T-helper 1 cell treated with Interleukin-12 subunit alpha and Interleukin-12 subunit beta and Interleukin-4 antibody, amounts not matched to agents 30 μg/mL and 1 μg/mL, for 36 hours (primary cell): ENCODE measurements around the gene SLC35E4.
A peak's percentile ranks its signal among the peaks of the same experiment; 100 is the strongest.
"Not testable (repeated sequence)": the region's sequence is repeated elsewhere in the genome, so short reads cannot be mapped to it uniquely, and the experiment has no call there.

Source experiments
- H3K27ac Mint-ChIP-seq: one replicate; pipeline ENCODE4 v1.8.0; 2021; ENCODE audit warnings: mild to moderate bottlenecking, mixed read lengths
- H3K27me3 Mint-ChIP-seq: one replicate; pipeline ENCODE4 v1.8.0; 2021; ENCODE audit warnings: low read depth, mixed read lengths
- H3K36me3 Mint-ChIP-seq: one replicate; pipeline ENCODE4 v1.8.0; 2021; ENCODE audit warnings: low read depth, mixed read lengths
- H3K4me1 Mint-ChIP-seq: one replicate; pipeline ENCODE4 v1.8.0; 2021; ENCODE audit warnings: low read depth, mixed read lengths
- H3K4me3 Mint-ChIP-seq: one replicate; pipeline ENCODE4 v1.8.0; 2021; ENCODE audit warnings: mild to moderate bottlenecking, moderate library complexity, mixed read lengths
- H3K9me3 Mint-ChIP-seq: one replicate; pipeline ENCODE4 v1.8.0; 2021; ENCODE audit warnings: mixed read lengths

SLC35E4 gene

GRCh38 chr22:30606455-30607299 lies 28.9 kb upstream of the SLC35E4 start, which contains the start of gene TCN2:
Gene TCN2 (plus strand): TSS chr22:30607174. CDS start chr22:30607332, 158 bp downstream.
- Mint-ChIP-seq H3K4me1 (peaks cover 43% of the 10 kb centered on the region), H3K9me3 (no peaks in the 10 kb centered on the region), H3K4me3 (peak within 1 kb of the TSS; percentile 81), H3K36me3 (no peaks in the 10 kb centered on the region), H3K27me3 (peaks cover 11% of the 10 kb centered on the region), H3K27ac (peak within 1 kb of the TSS; percentile 73)

- Mint-ChIP-seq H3K9me3 (no peaks in the 10 kb centered on the region), H3K27ac (peak overlapping the region; percentile 73), H3K4me1 (peaks cover 40% of the 10 kb centered on the region), H3K4me3 (peak overlapping the region; percentile 81), H3K27me3 (peaks cover 8% of the 10 kb centered on the region), H3K36me3 (no peaks in the 10 kb centered on the region)
Observed at GRCh38 chr22:30607300-30607930, 28.2 kb upstream of the SLC35E4 start.

- Mint-ChIP-seq H3K36me3 (no peaks in the 10 kb centered on the region), H3K27ac (no peak overlapping the region), H3K9me3 (no peaks in the 10 kb centered on the region), H3K4me3 (peak overlapping the region; percentile 81), H3K4me1 (peaks cover 40% of the 10 kb centered on the region), H3K27me3 (peaks cover 8% of the 10 kb centered on the region)
Observed at GRCh38 chr22:30607939-30608338, 27.6 kb upstream of the SLC35E4 start.

- Mint-ChIP-seq H3K27ac (peak overlapping the region; percentile 87), H3K36me3 (no peaks in the 10 kb centered on the region), H3K9me3 (no peaks in the 10 kb centered on the region), H3K4me1 (peaks cover 43% of the 10 kb centered on the region), H3K4me3 (peak overlapping the region; percentile 33), H3K27me3 (peaks cover 8% of the 10 kb centered on the region)
Observed at GRCh38 chr22:30609260-30610185, 26.1 kb upstream of the SLC35E4 start.

GRCh38 chr22:30610299-30610698 lies 25.3 kb upstream of the SLC35E4 start:
- Mint-ChIP-seq H3K36me3 (no peaks in the 10 kb centered on the region), H3K9me3 (no peaks in the 10 kb centered on the region), H3K4me1 (peaks cover 43% of the 10 kb centered on the region), H3K4me3 (no peak overlapping the region), H3K27ac (no peak overlapping the region), H3K27me3 (peaks cover 6% of the 10 kb centered on the region)

GRCh38 chr22:30611197-30611596 lies 24.4 kb upstream of the SLC35E4 start:
- peaks cover 3% of the 10 kb centered on the region for H3K27me3 Mint-ChIP-seq
- no peaks in the 10 kb centered on the region for H3K9me3 Mint-ChIP-seq
- no peak overlapping the region for H3K4me3 Mint-ChIP-seq
- H3K27ac Mint-ChIP-seq = no peak overlapping the region
- H3K4me1 Mint-ChIP-seq = peaks cover 39% of the 10 kb centered on the region
- no peaks in the 10 kb centered on the region for H3K36me3 Mint-ChIP-seq

- no peaks in the 10 kb centered on the region for H3K27me3 Mint-ChIP-seq
Observed at GRCh38 chr22:30612789-30613188, 22.8 kb upstream of the SLC35E4 start.

GRCh38 chr22:30614268-30614667 lies 21.3 kb upstream of the SLC35E4 start:
- Mint-ChIP-seq H3K4me1 (peaks cover 17% of the 10 kb centered on the region), H3K27me3 (no peaks in the 10 kb centered on the region), H3K9me3 (no peaks in the 10 kb centered on the region), H3K27ac (no peak overlapping the region), H3K4me3 (no peak overlapping the region), H3K36me3 (no peaks in the 10 kb centered on the region)

More at GRCh38 chr22:30612789-30613188, 22.8 kb upstream of the SLC35E4 start:
- no peak overlapping the region for H3K4me3 Mint-ChIP-seq
- no peak overlapping the region for H3K27ac Mint-ChIP-seq
- no peaks in the 10 kb centered on the region for H3K9me3 Mint-ChIP-seq
- H3K4me1 Mint-ChIP-seq = peaks cover 29% of the 10 kb centered on the region
- H3K36me3 Mint-ChIP-seq = no peaks in the 10 kb centered on the region

GRCh38 chr22:30614879-30615278 lies 20.7 kb upstream of the SLC35E4 start:
- H3K9me3 Mint-ChIP-seq = no peaks in the 10 kb centered on the region
- H3K27me3 Mint-ChIP-seq = no peaks in the 10 kb centered on the region
- no peaks in the 10 kb centered on the region for H3K36me3 Mint-ChIP-seq
- no peak overlapping the region for H3K4me3 Mint-ChIP-seq
- peaks cover 11% of the 10 kb centered on the region for H3K4me1 Mint-ChIP-seq
- H3K27ac Mint-ChIP-seq = no peak overlapping the region

- no peaks in the 10 kb centered on the region for H3K27me3 Mint-ChIP-seq
- no peak overlapping the region for H3K4me3 Mint-ChIP-seq
- no peak overlapping the region for H3K27ac Mint-ChIP-seq
- H3K36me3 Mint-ChIP-seq = no peaks in the 10 kb centered on the region
- H3K9me3 Mint-ChIP-seq = no peaks in the 10 kb centered on the region
- peaks cover 5% of the 10 kb centered on the region for H3K4me1 Mint-ChIP-seq
Observed at GRCh38 chr22:30615543-30615954, 20.0 kb upstream of the SLC35E4 start.

GRCh38 chr22:30617819-30618218 lies 17.8 kb upstream of the SLC35E4 start:
- Mint-ChIP-seq H3K9me3 (no peaks in the 10 kb centered on the region), H3K36me3 (no peaks in the 10 kb centered on the region), H3K4me3 (no peak overlapping the region), H3K4me1 (peaks cover 3% of the 10 kb centered on the region), H3K27ac (no peak overlapping the region), H3K27me3 (no peaks in the 10 kb centered on the region)

- H3K4me1 Mint-ChIP-seq, H3K9me3 Mint-ChIP-seq, H3K4me3 Mint-ChIP-seq, H3K27ac Mint-ChIP-seq, H3K36me3 Mint-ChIP-seq, H3K27me3 Mint-ChIP-seq: not testable (repeated sequence)
Observed at GRCh38 chr22:30619909-30620308, 15.7 kb upstream of the SLC35E4 start.

- Mint-ChIP-seq H3K4me3 (no peak overlapping the region), H3K4me1 (no peaks in the 10 kb centered on the region), H3K27ac (no peak overlapping the region), H3K27me3 (no peaks in the 10 kb centered on the region), H3K9me3 (no peaks in the 10 kb centered on the region), H3K36me3 (no peaks in the 10 kb centered on the region)
Observed at GRCh38 chr22:30626413-30626812, 9.2 kb upstream of the SLC35E4 start.

GRCh38 chr22:30627471-30627870 lies 8.1 kb upstream of the SLC35E4 start:
- no peak overlapping the region for H3K27ac Mint-ChIP-seq
- H3K4me3 Mint-ChIP-seq = no peak overlapping the region
- no peaks in the 10 kb centered on the region for H3K27me3 Mint-ChIP-seq
- no peaks in the 10 kb centered on the region for H3K9me3 Mint-ChIP-seq
- H3K4me1 Mint-ChIP-seq = no peaks in the 10 kb centered on the region
- no peaks in the 10 kb centered on the region for H3K36me3 Mint-ChIP-seq
